Cardiac fibroblast (primary cell): ENCODE results near the gene HOOK2.
"Not testable (repeated sequence)": the region's sequence is repeated elsewhere in the genome, so short reads cannot be mapped to it uniquely, and the experiment has no call there.

ENCODE experiments used
- DNase-seq, 2 donors: peaks; one replicate each; pipeline versions ENCODE4 v3.0.0 to v3.0.0-alpha.2; 2010; ENCODE audit warnings: low read depth in 2 of 2
- H3K4me3 ChIP-seq, 2 donors: replicated peaks in 1 of 2; 1 replicate in 1 of 2; 2 replicates in 1 of 2; pipeline ENCODE4 v1.5.1; 2011; ENCODE audit warnings: low read depth in 2 of 2, low read length in 2 of 2, mild to moderate bottlenecking in 2 of 2, moderate library complexity in 1 of 2
- CTCF ChIP-seq: IDR thresholded peaks from one replicate; pipeline ENCODE4 v1.5.1; 2011; ENCODE audit warnings: low read depth, mild to moderate bottlenecking, low read length, inconsistent platforms

HOOK2 gene

GRCh38 chr19:12774588-12775555 is at the start of gene HOOK2:
TSS of gene HOOK2 (minus strand) at chr19:12775552. CDS start at chr19:12775449, 103 bp downstream.
- TF ChIP-seq CTCF, result no peak
- H3K4me3 ChIP-seq, result peak within 1 kb of the TSS; percentile 78 to 81
- DNase-seq, result no peak

GRCh38 chr19:12821761-12822160 is 46.4 kb upstream of the HOOK2 start:
- peak in 1 of 2 donors; percentile 33 for DNase-seq
- H3K4me3 ChIP-seq, result no peak overlapping the region
- TF ChIP-seq CTCF, result no peak

GRCh38 chr19:12817810-12818209 is 42.5 kb upstream of the HOOK2 start:
- not testable (repeated sequence) for DNase-seq, H3K4me3 ChIP-seq

GRCh38 chr19:12817188-12817587 is 41.8 kb upstream of the HOOK2 start:
- not testable (repeated sequence) for DNase-seq, H3K4me3 ChIP-seq

- TF ChIP-seq CTCF, result no peak
- H3K4me3 ChIP-seq, result no peak overlapping the region
- no peak for DNase-seq
These were observed 39.7 kb upstream of the HOOK2 start for GRCh38 chr19:12815088-12815487.

- peak; percentile 92 to 95 for DNase-seq
- no peak for TF ChIP-seq CTCF
- H3K4me3 ChIP-seq, result peak within 1 kb of the TSS; percentile 83
These were observed 31.1 kb upstream of the HOOK2 start, which contains the start of gene RNASEH2A for GRCh38 chr19:12806242-12807081. TSS of gene RNASEH2A (plus strand) at chr19:12806584. CDS start at chr19:12806674, 90 bp downstream.

GRCh38 chr19:12804051-12804450 is 28.7 kb upstream of the HOOK2 start:
- DNase-seq, result no peak
- TF ChIP-seq CTCF, result no peak
- no peak overlapping the region for H3K4me3 ChIP-seq
